ENCODE data around the gene PGP. TPM values are rescaled to one million over a fixed set of nuclear protein-coding genes. Genes with fewer than 3 reads are reported as not detected.

PGP gene
- total RNA-seq, 1 experiment from 2014 or later = 36.2 TPM

- CTCF ChIA-PET = no interaction called here
- no peak for TF ChIP-seq CTCF (IDR thresholded peaks at IDR 0.05; ENCODE audit: insufficient read depth in 1 of 2, low read depth in 1 of 2, low read length in 1 of 2, severe bottlenecking in 1 of 2, unreplicated experiment in 1 of 2)
- Histone ChIP-seq H3K4me1 (no peaks in the 10 kb centered on the region), H3K27me3 (replicated peaks; ENCODE audit: control insufficient read depth, insufficient read depth, low read length) (no peaks in the 10 kb centered on the region), H3K4me3 (ENCODE audit: low read depth, low read length) (no peak overlapping the region), H3K9me3 (no peaks in the 10 kb centered on the region), H3K36me3 (ENCODE audit: control insufficient read depth, insufficient read depth, low read length) (peaks cover 1% of the 10 kb centered on the region; the same call in 1 of the 2 replicates)
- no peak overlapping the region for H3K4me3 Mint-ChIP-seq (ENCODE audit: unreplicated experiment)
- no peak for DNase-seq
- no TSS peak for BruUV-seq (replicated peaks)
- H3K27me3 Mint-ChIP-seq (ENCODE audit: insufficient read depth, unreplicated experiment) = no peaks in the 10 kb centered on the region
- H3K27ac Mint-ChIP-seq (ENCODE audit: unreplicated experiment) = no peak overlapping the region
- H3K9me3 Mint-ChIP-seq (ENCODE audit: unreplicated experiment) = no peaks in the 10 kb centered on the region
- POLR2A ChIA-PET = interaction anchor here (0.6 kb wide), 1 partner anchor 8 kb away, joined by 4 read pairs; the partner anchor contains the start of gene TRAF7
- H3K4me1 Mint-ChIP-seq (ENCODE audit: low read depth, unreplicated experiment) = no peaks in the 10 kb centered on the region
- intact Hi-C loops (cut with micrococcal nuclease; ENCODE audit: unreplicated experiment) = no loop called here
- peaks cover 30% of the 10 kb centered on the region for H3K36me3 Mint-ChIP-seq (ENCODE audit: insufficient read depth, unreplicated experiment)
These were observed 51.3 kb downstream of the PGP start for GRCh38 chr16:2163211-2163881.

- Histone ChIP-seq H3K36me3 (ENCODE audit: control insufficient read depth, insufficient read depth, low read length) (peaks cover 1% of the 10 kb centered on the region; the same call in 1 of the 2 replicates), H3K4me3 (ENCODE audit: low read depth, low read length) (no peak overlapping the region), H3K4me1 (peaks cover 4% of the 10 kb centered on the region; the same call in 1 of the 2 replicates), H3K27me3 (replicated peaks; ENCODE audit: control insufficient read depth, insufficient read depth, low read length) (no peaks in the 10 kb centered on the region), H3K9me3 (no peaks in the 10 kb centered on the region)
- no peak for DNase-seq
- CTCF ChIA-PET = interaction anchor here (0.6 kb wide), 1 partner anchor 72 kb away, joined by 3 read pairs; no protein-coding TSS in a partner anchor
- Mint-ChIP-seq H3K4me3 (ENCODE audit: unreplicated experiment) (no peak overlapping the region), H3K27me3 (ENCODE audit: insufficient read depth, unreplicated experiment) (no peaks in the 10 kb centered on the region), H3K9me3 (ENCODE audit: unreplicated experiment) (no peaks in the 10 kb centered on the region), H3K4me1 (ENCODE audit: low read depth, unreplicated experiment) (peaks cover 2% of the 10 kb centered on the region), H3K36me3 (ENCODE audit: insufficient read depth, unreplicated experiment) (peaks cover 24% of the 10 kb centered on the region), H3K27ac (ENCODE audit: unreplicated experiment) (no peak overlapping the region)
- POLR2A ChIA-PET = no interaction called here
- intact Hi-C loops (cut with micrococcal nuclease; ENCODE audit: unreplicated experiment) = no loop called here
- no TSS peak for BruUV-seq (replicated peaks)
- no peak for TF ChIP-seq CTCF (IDR thresholded peaks at IDR 0.05; ENCODE audit: insufficient read depth in 1 of 2, low read depth in 1 of 2, low read length in 1 of 2, severe bottlenecking in 1 of 2, unreplicated experiment in 1 of 2)
These were observed 51.9 kb downstream of the PGP start for GRCh38 chr16:2162676-2163118.

- Mint-ChIP-seq H3K27ac (ENCODE audit: unreplicated experiment) (no peak overlapping the region), H3K36me3 (ENCODE audit: insufficient read depth, unreplicated experiment) (peaks cover 24% of the 10 kb centered on the region), H3K27me3 (ENCODE audit: insufficient read depth, unreplicated experiment) (no peaks in the 10 kb centered on the region), H3K4me1 (ENCODE audit: low read depth, unreplicated experiment) (peaks cover 10% of the 10 kb centered on the region), H3K9me3 (ENCODE audit: unreplicated experiment) (no peaks in the 10 kb centered on the region), H3K4me3 (ENCODE audit: unreplicated experiment) (no peak overlapping the region)
- H3K4me3 ChIP-seq (ENCODE audit: low read depth, low read length) = no peak overlapping the region
- intact Hi-C loops (cut with micrococcal nuclease; ENCODE audit: unreplicated experiment) = no loop called here
- H3K9me3 ChIP-seq = no peaks in the 10 kb centered on the region
- H3K4me1 ChIP-seq = peaks cover 12% of the 10 kb centered on the region
- no TSS peak for BruUV-seq (replicated peaks)
- no peak for TF ChIP-seq CTCF (IDR thresholded peaks at IDR 0.05; ENCODE audit: insufficient read depth in 1 of 2, low read depth in 1 of 2, low read length in 1 of 2, severe bottlenecking in 1 of 2, unreplicated experiment in 1 of 2)
- CTCF ChIA-PET = no interaction called here
- H3K27me3 ChIP-seq (replicated peaks; ENCODE audit: control insufficient read depth, insufficient read depth, low read length) = no peaks in the 10 kb centered on the region
- peaks cover 1% of the 10 kb centered on the region; the same call in 1 of the 2 replicates for H3K36me3 ChIP-seq (ENCODE audit: control insufficient read depth, insufficient read depth, low read length)
- POLR2A ChIA-PET = no interaction called here
- no peak for DNase-seq
These were observed 52.7 kb downstream of the PGP start for GRCh38 chr16:2161911-2162310.

Other genes with a start within 250 kb of the PGP start
- not detected in 2 replicates for gene RNF151, start 248.0 kb downstream of the PGP start, total RNA-seq (2022)
- 34.7 and 36.6 TPM in 2 replicates for gene TBL3, start 242.8 kb downstream of the PGP start, total RNA-seq (2022)
- gene NOXO1, start 233.4 kb downstream of the PGP start, total RNA-seq (2022) = 0.35 and 1.1 TPM in 2 replicates
- gene GFER, start 230.6 kb downstream of the PGP start, total RNA-seq (2022) = 57.3 and 57.4 TPM in 2 replicates
- 2.9 and 3.3 TPM in 2 replicates for gene SYNGR3, start 224.9 kb downstream of the PGP start, total RNA-seq (2022)
- gene ZNF598, start 205.0 kb downstream of the PGP start, total RNA-seq (2022) = 43.7 and 50.4 TPM in 2 replicates
- 6.1 and 8.8 TPM in 2 replicates for gene NPW, start 195.1 kb downstream of the PGP start, total RNA-seq (2022)
- 21.8 and 26.6 TPM in 2 replicates for gene NHERF2, start 187.9 kb downstream of the PGP start, total RNA-seq (2022)
- gene NTHL1, start 167.0 kb downstream of the PGP start, total RNA-seq (2022) = 34.3 and 38.6 TPM in 2 replicates
- 109 and 112 TPM in 2 replicates for gene TSC2, start 166.9 kb downstream of the PGP start, total RNA-seq (2022)
- gene PKD1, start 78.9 kb downstream of the PGP start, total RNA-seq (2022) = 70.5 and 76.2 TPM in 2 replicates
- gene RAB26, start 66.2 kb downstream of the PGP start, total RNA-seq (2022) = 1.0 and 1.2 TPM in 2 replicates
- 61.4 and 66.3 TPM in 2 replicates for gene TRAF7, start 59.1 kb downstream of the PGP start, total RNA-seq (2022)
- gene CASKIN1, start 18.2 kb downstream of the PGP start, total RNA-seq (2022) = 6.6 and 10.8 TPM in 2 replicates
- 53.1 and 59.7 TPM in 2 replicates for gene MLST8, start 9.4 kb downstream of the PGP start, total RNA-seq (2022)
- 5.4 and 10.0 TPM in 2 replicates for gene BRICD5, start 4.0 kb downstream of the PGP start, total RNA-seq (2022)
- 29.5 and 30.1 TPM in 2 replicates for gene E4F1, start 8.8 kb upstream of the PGP start, total RNA-seq (2022)
- gene DNASE1L2, start 21.6 kb upstream of the PGP start, total RNA-seq (2022) = 0.27 and 1.00 TPM in 2 replicates
- gene ECI1, start 36.7 kb upstream of the PGP start, total RNA-seq (2022) = 135 and 157 TPM in 2 replicates
- 207 and 210 TPM in 2 replicates for gene RNPS1, start 53.3 kb upstream of the PGP start, total RNA-seq (2022)
- gene ABCA3, start 125.9 kb upstream of the PGP start, total RNA-seq (2022) = 14.6 and 16.1 TPM in 2 replicates
- 48.7 and 52.4 TPM in 2 replicates for gene CCNF, start 214.6 kb upstream of the PGP start, total RNA-seq (2022)
- 29.0 and 30.6 TPM in 2 replicates for gene TEDC2, start 245.3 kb upstream of the PGP start, total RNA-seq (2022)